SH-SY5Y (cell line): ENCODE results near the gene GULP1.

Experiments
- GATA2 ChIP-seq: IDR thresholded peaks from 2 replicates; pipeline ENCODE4 v1.6.1; 2011; ENCODE audit warnings: mild to moderate bottlenecking, low read depth, low read length
- GATA3 ChIP-seq: IDR thresholded peaks from 2 replicates; pipeline ENCODE4 v1.6.1; 2011; ENCODE audit warnings: low read depth, mild to moderate bottlenecking, low read length, moderate library complexity

DNA sequence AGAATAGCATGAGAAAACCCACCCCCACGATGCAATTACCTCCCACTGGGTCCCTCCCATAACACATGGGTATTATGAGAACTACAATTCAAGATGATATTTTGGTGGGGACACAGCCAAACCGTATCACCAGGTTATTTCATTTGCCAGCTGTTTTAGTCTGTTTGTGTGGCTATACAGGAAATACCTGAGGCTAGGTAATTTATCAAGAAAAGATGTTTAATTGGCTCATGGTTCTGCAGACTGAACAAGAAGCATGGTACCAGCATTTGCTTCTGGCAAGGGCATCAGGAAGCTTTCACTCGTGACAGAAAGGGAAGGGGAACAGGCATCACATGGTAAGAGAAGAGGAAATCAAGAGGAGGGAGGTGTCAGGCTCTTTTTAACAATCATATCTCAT lies 329.2 kb downstream of the GULP1 start:
- TF ChIP-seq GATA2 = no peak
- TF ChIP-seq GATA3 = no peak
